ENCODE measurements around the gene UBR3.

DNA sequence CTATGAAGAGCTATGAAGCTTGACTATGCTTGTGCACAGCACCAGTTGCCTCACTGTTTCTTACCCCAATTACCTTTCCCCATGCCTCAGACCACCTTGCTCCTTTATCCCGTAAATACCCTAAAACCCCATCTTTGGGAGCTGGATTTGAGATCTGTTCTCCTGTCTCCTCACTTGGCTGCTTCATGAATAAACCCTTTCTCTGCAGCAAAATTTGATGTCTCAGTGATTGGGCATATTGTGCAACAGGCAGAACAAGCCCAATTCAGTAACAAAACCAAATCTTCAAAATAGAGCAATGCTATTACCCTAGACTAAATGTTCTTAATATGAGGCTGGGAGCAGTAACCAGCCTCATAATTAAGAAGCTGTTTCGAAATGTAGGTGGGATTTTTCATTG lies 32.1 kb upstream of the UBR3 start:
- TF ChIP-seq CTCF (conservative IDR thresholded peaks at IDR 0.05; ENCODE audit: low read length) = no peak
- TF ChIP-seq EZH2phosphoT487 (IDR thresholded peaks at IDR 0.05; ENCODE audit: borderline replicate concordance) = no peak

Measured in Loucy (cell line).